Activated B cell treated with CpG ODN at 0.5 μM for 24 hours (primary cell): ENCODE data around the gene CPSF2. TPM values are rescaled to one million over a fixed set of nuclear protein-coding genes. Genes with fewer than 3 reads are reported as not detected.
"Not testable (repeated sequence)": the region's sequence is repeated elsewhere in the genome, so short reads cannot be mapped to it uniquely, and the experiment has no call there.

ENCODE experiments used
- ATAC-seq: fragments of 200-7000 bp; cut with Tn5 transposase; one replicate; pipeline ENCODE4 v1.10.0; 2021; ENCODE audit warnings: low read depth, mild to moderate bottlenecking, moderate library complexity
- CTCF ChIA-PET: fragments of 350-600 bp; sonication (Branson Sonifier 250); formaldehyde crosslinking; loops from one replicate; lab custom pipeline; 2021; ENCODE audit warnings: antibody characterized with exemption; lab: Charles Lee
- POLR2A ChIA-PET: fragments of 350-600 bp; sonication (Branson Sonifier 250); formaldehyde crosslinking; loops from one replicate; lab custom pipeline; 2021; ENCODE audit warnings: antibody characterized with exemption; lab: Charles Lee
- DNase-seq: peaks from one replicate; pipeline ENCODE4 v3.0.0; 2022
- H3K27ac Mint-ChIP-seq: one replicate; pipeline ENCODE4 v1.8.0; 2020; ENCODE audit warnings: mixed read lengths
- H3K27me3 Mint-ChIP-seq: one replicate; pipeline ENCODE4 v1.8.0; 2021; ENCODE audit warnings: mixed read lengths
- H3K36me3 Mint-ChIP-seq: one replicate; pipeline ENCODE4 v1.8.0; 2021; ENCODE audit warnings: low read depth, mixed read lengths
- H3K4me1 Mint-ChIP-seq: one replicate; pipeline ENCODE4 v1.8.0; 2021; ENCODE audit warnings: mixed read lengths
- H3K4me3 Mint-ChIP-seq: one replicate; pipeline ENCODE4 v1.8.0; 2020; ENCODE audit warnings: mild to moderate bottlenecking, mixed read lengths
- H3K9me3 Mint-ChIP-seq: one replicate; pipeline ENCODE4 v1.8.0; 2020; ENCODE audit warnings: mixed read lengths
- CTCF ChIP-seq: fragments of 200-600 bp; IDR thresholded peaks from one replicate; pipeline ENCODE4 v1.8.0; 2022; ENCODE audit warnings: antibody characterized with exemption, mild to moderate bottlenecking
- intact Hi-C: fragments of 100-400 bp; cut with micrococcal nuclease; formaldehyde crosslinking; loops from one replicate; pipeline ENCODE4 v1.15.1; 2024
- total RNA-seq: library from RNA; stranded (reverse); gene quantifications from 2 replicates; pipeline ENCODE4 v1.2.3, GENCODE V29; 2022

Gene CPSF2
- total RNA-seq, 1 donor from 2014 or later: 53.2 TPM

GRCh38 chr14:92164958-92165357 lies 43.2 kb downstream of the CPSF2 start:
- Mint-ChIP-seq H3K27ac (no peak overlapping the region), H3K36me3 (peaks cover 58% of the 10 kb centered on the region), H3K27me3 (no peaks in the 10 kb centered on the region), H3K4me3 (no peak overlapping the region), H3K9me3 (peaks cover 13% of the 10 kb centered on the region), H3K4me1 (no peaks in the 10 kb centered on the region)
- ChIA-PET CTCF (no interaction called here), POLR2A (no interaction called here)
- ATAC-seq (no peak), DNase-seq (no peak)
- intact Hi-C loops: no loop called here
- TF ChIP-seq CTCF: no peak

DNA sequence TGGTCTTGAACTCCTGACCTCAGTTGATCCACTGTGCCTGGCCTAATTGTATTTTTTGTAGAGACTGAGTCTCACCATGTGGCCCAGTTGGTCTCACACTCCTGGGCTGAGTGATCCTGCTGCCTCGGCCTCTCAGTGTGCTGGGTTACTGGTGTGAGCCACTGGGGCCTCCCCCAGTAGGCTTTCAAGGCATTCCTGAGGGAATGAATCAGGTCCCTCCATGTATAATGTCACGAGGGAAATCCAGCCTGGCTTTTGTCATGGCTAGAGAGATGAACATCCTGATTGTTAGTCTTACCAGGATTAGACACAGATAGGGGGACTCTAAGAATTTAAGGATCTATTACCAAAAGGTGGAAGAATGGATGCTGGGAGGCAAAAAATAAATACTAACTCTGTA lies 51.9 kb downstream of the CPSF2 start:
- H3K4me1 Mint-ChIP-seq: no peaks in the 10 kb centered on the region
- CTCF ChIA-PET: no interaction called here
- intact Hi-C loops: no loop called here
- DNase-seq (no peak), ATAC-seq (no peak)
- H3K9me3 Mint-ChIP-seq: no peaks in the 10 kb centered on the region
- no peak overlapping the region for H3K4me3 Mint-ChIP-seq
- no peaks in the 10 kb centered on the region for H3K27me3 Mint-ChIP-seq
- no peak for TF ChIP-seq CTCF
- H3K36me3 Mint-ChIP-seq: peaks cover 9% of the 10 kb centered on the region
- POLR2A ChIA-PET: interaction anchor here (0.5 to 0.6 kb wide), 2 partner anchors 52 to 80 kb away, joined by 3 read pairs; partner anchors contain the start of genes CPSF2 and NDUFB1
- H3K27ac Mint-ChIP-seq: no peak overlapping the region

GRCh38 chr14:92175811-92176210 lies 54.0 kb downstream of the CPSF2 start:
- ATAC-seq (no peak), DNase-seq (no peak)
- Mint-ChIP-seq H3K27ac (no peak overlapping the region), H3K27me3 (no peaks in the 10 kb centered on the region), H3K9me3 (peaks cover 4% of the 10 kb centered on the region), H3K36me3 (peaks cover 2% of the 10 kb centered on the region), H3K4me1 (no peaks in the 10 kb centered on the region), H3K4me3 (no peak overlapping the region)
- CTCF ChIA-PET: no interaction called here
- no peak for TF ChIP-seq CTCF
- POLR2A ChIA-PET: no interaction called here
- intact Hi-C loops: no loop called here

GRCh38 chr14:92176476-92176875 lies 54.7 kb downstream of the CPSF2 start:
- H3K36me3 Mint-ChIP-seq: peaks cover 2% of the 10 kb centered on the region
- intact Hi-C loops: no loop called here
- H3K27me3 Mint-ChIP-seq: no peaks in the 10 kb centered on the region
- TF ChIP-seq CTCF: no peak
- DNase-seq (no peak), ATAC-seq (no peak)
- H3K27ac Mint-ChIP-seq: no peak overlapping the region
- CTCF ChIA-PET: no interaction called here
- POLR2A ChIA-PET: no interaction called here
- H3K4me3 Mint-ChIP-seq: no peak overlapping the region
- peaks cover 4% of the 10 kb centered on the region for H3K9me3 Mint-ChIP-seq
- H3K4me1 Mint-ChIP-seq: no peaks in the 10 kb centered on the region

DNA sequence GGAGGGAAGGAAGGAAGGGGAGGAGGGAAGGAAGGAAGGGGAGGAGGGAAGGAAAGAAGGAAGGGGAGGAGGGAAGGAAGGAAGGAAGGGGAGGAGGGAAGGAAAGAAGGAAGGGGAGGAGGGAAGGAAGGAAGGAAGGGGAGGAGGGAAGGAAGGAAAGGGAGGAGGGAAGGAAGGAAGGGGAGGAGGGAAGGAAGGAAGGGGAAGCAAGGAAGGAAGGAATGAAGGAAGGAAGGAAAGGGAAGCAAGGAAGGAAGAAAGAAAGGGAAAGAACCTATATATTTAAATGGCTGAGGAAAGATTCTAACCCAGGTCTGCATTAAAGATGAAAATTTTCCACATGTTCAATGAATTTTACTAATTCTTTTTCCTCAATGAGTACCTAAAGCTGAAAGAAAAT lies 57.4 kb downstream of the CPSF2 start:
- H3K27me3 Mint-ChIP-seq, ATAC-seq, H3K27ac Mint-ChIP-seq, intact Hi-C loops, DNase-seq, H3K9me3 Mint-ChIP-seq, H3K4me3 Mint-ChIP-seq, H3K36me3 Mint-ChIP-seq, H3K4me1 Mint-ChIP-seq, CTCF ChIA-PET, POLR2A ChIA-PET: not testable (repeated sequence)

DNA sequence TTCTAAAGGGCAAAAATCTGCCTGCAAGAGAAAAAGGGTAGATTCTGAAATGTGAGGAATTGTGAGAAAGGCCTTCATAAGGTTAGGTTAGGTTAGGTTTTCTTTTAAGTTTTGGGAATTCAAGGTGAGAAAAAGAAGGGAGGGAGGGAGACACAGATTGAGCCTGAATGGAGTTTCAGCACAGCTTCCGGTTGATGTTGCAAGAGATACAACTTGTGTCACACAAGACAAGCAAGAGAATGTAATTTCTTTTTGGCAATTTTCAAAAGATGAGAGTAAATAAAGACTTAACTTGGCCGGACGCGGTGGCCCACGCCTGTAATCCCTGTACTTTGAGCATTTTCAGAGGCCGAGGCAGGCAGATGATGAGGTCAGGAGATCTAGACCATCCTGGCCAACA lies 63.8 kb downstream of the CPSF2 start:
- intact Hi-C loops: no loop called here

DNA sequence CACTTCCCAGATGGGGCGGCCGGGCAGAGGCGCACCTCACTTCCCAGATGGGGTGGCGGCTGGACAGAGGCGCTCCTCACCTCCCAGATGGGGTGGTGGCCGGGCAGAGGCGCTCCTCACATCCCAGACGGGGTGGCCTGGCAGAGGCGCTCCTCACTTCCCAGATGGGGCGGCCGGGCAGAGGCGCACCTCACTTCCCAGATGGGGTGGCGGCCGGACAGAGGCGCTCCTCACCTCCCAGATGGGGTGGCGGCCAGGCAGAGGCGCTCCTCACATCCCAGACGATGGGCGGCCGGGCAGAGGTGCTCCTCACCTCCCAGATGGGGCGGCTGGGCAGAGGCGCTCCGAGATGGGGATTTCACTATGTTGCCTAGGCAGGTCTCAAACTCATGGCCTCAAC lies 65.8 kb downstream of the CPSF2 start:
- not testable (repeated sequence) for ATAC-seq

More for the DNA sequence above, 63.8 kb downstream of the CPSF2 start:
- Mint-ChIP-seq H3K4me3 (no peak overlapping the region), H3K27me3 (no peaks in the 10 kb centered on the region), H3K4me1 (no peaks in the 10 kb centered on the region), H3K27ac (no peak overlapping the region), H3K36me3 (no peaks in the 10 kb centered on the region), H3K9me3 (peaks cover 2% of the 10 kb centered on the region)
- ATAC-seq: no peak
- no peak for TF ChIP-seq CTCF
- POLR2A ChIA-PET: no interaction called here
- no peak for DNase-seq
- CTCF ChIA-PET: no interaction called here

More for the DNA sequence above, 65.8 kb downstream of the CPSF2 start:
- H3K27me3 Mint-ChIP-seq, H3K9me3 Mint-ChIP-seq, H3K4me1 Mint-ChIP-seq, CTCF ChIA-PET, H3K36me3 Mint-ChIP-seq, H3K27ac Mint-ChIP-seq, intact Hi-C loops, POLR2A ChIA-PET, H3K4me3 Mint-ChIP-seq, DNase-seq: not testable (repeated sequence)
